AG04450 (cell line): Measurements from ENCODE around the gene RNF224. TPM values are rescaled to one million over a fixed set of nuclear protein-coding genes. Genes with fewer than 3 reads are reported as not detected.

Source experiments
- CTCF ChIA-PET: fragments of 300-600, 350-600 bp; formaldehyde crosslinking; extraction: SDS; loops from one replicate; lab custom pipeline; 2022; ENCODE audit warnings: antibody characterized with exemption, inconsistent platforms; lab: Charles Lee
- POLR2A ChIA-PET: fragments of 350-600 bp; formaldehyde crosslinking; extraction: SDS; loops from one replicate; lab custom pipeline; 2021; ENCODE audit warnings: antibody characterized with exemption, inconsistent platforms; lab: Yijun Ruan, JAX
- DNase-seq: peaks from one replicate; pipeline ENCODE4 v3.0.0-alpha.2; 2011; ENCODE audit warnings: low read depth, low spot score
- H3K27ac ChIP-seq: one replicate; pipeline ENCODE4 v1.5.1; 2012; ENCODE audit warnings: low read depth, low read length, control low read depth
- H3K27me3 ChIP-seq: one replicate; pipeline ENCODE4 v1.6.0; 2012; ENCODE audit warnings: low read length; ENCODE audit not compliant: control insufficient read depth, insufficient read depth
- H3K4me3 ChIP-seq: 2 replicates; pipeline ENCODE4 v1.5.1; 2011; ENCODE audit warnings: mild to moderate bottlenecking, low read depth, low read length, control low read depth
- H3K9me3 ChIP-seq: 2 replicates; pipeline ENCODE4 v1.5.1; 2012; ENCODE audit warnings: low read length; ENCODE audit not compliant: control insufficient read depth, insufficient read depth
- polyA plus RNA-seq: library from polyadenylated mRNA; depleted of rRNA; stranded (reverse); fragments of >200 nt; gene quantifications from 2 replicates; pipeline ENCODE4 v1.2.3, GENCODE V29; 2011
- TF ChIP-seq, protein P1 (sequence below): IDR thresholded peaks from 2 replicates; pipeline ENCODE4 v1.5.1; 2011; ENCODE audit warnings: low read depth, low read length, control low read depth, inconsistent platforms

The RNF224 gene
- polyA plus RNA-seq, 1 experiment, result not detected

DNA sequence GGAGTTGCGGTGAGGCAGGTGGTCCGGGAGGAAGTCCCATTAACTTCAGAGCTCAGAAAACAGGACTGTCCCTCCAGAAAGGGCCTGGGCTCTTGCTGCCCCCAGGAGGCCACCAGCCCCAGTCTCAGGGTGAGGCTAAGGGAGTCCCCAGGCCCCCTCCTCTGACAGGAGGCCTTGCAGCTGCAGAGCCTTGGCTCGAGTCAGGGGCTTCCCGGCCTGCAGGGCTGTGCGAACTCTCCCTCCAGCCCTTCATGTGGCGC, 20.5 kb downstream of the RNF224 start:
- ChIA-PET POLR2A (no interaction called here), CTCF (interaction anchor here (3.4 kb wide), 1 partner anchor 12 kb away, joined by 18 read pairs; no protein-coding TSS in a partner anchor)
- no peak overlapping the region for H3K4me3 ChIP-seq
- no peaks in the 10 kb centered on the region; the same call in 1 of the 2 replicates for H3K9me3 ChIP-seq
- DNase-seq, result no peak
- no peak overlapping the region for H3K27ac ChIP-seq
- H3K27me3 ChIP-seq, result no peaks in the 10 kb centered on the region
- TF ChIP-seq, protein P1, sequence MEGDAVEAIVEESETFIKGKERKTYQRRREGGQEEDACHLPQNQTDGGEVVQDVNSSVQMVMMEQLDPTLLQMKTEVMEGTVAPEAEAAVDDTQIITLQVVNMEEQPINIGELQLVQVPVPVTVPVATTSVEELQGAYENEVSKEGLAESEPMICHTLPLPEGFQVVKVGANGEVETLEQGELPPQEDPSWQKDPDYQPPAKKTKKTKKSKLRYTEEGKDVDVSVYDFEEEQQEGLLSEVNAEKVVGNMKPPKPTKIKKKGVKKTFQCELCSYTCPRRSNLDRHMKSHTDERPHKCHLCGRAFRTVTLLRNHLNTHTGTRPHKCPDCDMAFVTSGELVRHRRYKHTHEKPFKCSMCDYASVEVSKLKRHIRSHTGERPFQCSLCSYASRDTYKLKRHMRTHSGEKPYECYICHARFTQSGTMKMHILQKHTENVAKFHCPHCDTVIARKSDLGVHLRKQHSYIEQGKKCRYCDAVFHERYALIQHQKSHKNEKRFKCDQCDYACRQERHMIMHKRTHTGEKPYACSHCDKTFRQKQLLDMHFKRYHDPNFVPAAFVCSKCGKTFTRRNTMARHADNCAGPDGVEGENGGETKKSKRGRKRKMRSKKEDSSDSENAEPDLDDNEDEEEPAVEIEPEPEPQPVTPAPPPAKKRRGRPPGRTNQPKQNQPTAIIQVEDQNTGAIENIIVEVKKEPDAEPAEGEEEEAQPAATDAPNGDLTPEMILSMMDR, result no peak

DNA sequence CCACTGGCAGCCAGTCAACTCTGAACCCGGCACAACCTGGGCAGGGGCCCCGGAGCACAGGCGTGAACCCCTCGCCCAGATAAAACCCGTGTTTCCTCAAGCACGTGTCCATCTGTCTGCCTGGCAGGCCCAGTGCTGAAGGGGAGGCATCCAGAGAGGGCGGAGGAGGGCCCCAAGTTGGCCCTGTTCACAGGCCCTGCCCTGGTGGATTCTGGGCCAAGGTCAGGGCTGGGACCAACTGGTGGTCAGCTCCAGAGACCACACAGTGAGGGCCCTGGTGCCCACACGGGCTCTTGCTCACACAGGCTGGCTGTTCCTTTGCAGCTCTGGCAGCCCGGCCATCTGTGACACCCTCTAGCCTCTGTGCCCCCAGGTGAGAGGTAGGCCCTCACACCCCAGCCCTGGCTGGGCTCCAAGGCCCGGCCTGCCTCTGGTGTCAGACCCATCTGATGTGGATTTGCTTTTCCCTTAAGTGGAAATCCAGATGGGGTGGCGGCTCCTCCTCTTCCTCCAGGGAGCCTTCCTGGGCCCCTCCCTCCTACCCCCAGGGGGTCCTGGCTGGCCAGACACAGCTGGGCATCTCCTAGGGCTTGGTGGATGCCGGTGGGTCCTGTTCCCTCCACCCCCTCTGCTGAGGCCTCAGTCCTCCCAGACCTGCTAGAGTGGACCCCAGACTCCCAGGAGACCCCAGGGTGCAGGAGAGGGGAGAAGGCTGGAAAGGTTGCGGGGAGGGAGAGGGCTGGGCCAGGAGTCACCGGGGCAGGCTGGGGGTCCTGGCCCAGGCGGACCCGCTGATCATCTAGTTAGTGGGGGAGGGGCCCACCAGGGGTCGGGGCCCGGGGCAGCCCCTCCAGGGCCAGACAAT, 23.3 kb downstream of the RNF224 start:
- ChIA-PET CTCF (interaction anchor here (0.6 to 3.4 kb wide), 2 partner anchors 14 kb away, joined by 3 to 18 read pairs; no protein-coding TSS in a partner anchor), POLR2A (interaction anchor here (8.8 kb wide), 1 partner anchor 9 kb away, joined by 146 read pairs; the partner anchor contains the start of gene TUBB4B)
- TF ChIP-seq, protein P1, result no peak
- DNase-seq, result no peak
- H3K27ac ChIP-seq, result no peak overlapping the region
- H3K27me3 ChIP-seq, result no peaks in the 10 kb centered on the region
- no peaks in the 10 kb centered on the region; the same call in 1 of the 2 replicates for H3K9me3 ChIP-seq
- H3K4me3 ChIP-seq, result no peak overlapping the region

DNA sequence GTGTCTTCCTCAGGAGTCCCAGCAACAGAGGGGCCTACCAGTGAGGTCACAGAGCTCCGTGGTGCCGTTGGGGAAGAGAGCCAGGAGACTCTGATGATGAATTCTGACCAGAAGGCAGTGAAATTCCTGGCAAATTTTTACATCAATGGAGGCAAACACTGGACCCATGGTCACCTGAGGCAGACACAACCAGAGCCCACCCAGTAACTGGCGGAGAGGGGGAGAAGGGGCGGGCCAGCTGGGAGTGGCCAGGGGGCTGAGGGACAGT, 23.8 kb downstream of the RNF224 start, which contains the start of gene STPG3:
STPG3 (plus strand) TSS at position 93 of the 268 bp plus-strand sequence; CDS start at position 94, 1 bp downstream.
- Histone ChIP-seq H3K9me3 (no peaks in the 10 kb centered on the region; the same call in 1 of the 2 replicates), H3K27me3 (no peaks in the 10 kb centered on the region), H3K4me3 (no peak within 1 kb of the TSS), H3K27ac (no peak within 1 kb of the TSS)
- TF ChIP-seq, protein P1, result no peak
- no peak for DNase-seq
- CTCF ChIA-PET, result interaction anchor here (0.6 kb wide), 1 partner anchor 14 kb away, joined by 3 read pairs; no protein-coding TSS in a partner anchor
- POLR2A ChIA-PET, result interaction anchor here (8.8 kb wide), 1 partner anchor 9 kb away, joined by 146 read pairs; the partner anchor contains the start of gene TUBB4B

DNA sequence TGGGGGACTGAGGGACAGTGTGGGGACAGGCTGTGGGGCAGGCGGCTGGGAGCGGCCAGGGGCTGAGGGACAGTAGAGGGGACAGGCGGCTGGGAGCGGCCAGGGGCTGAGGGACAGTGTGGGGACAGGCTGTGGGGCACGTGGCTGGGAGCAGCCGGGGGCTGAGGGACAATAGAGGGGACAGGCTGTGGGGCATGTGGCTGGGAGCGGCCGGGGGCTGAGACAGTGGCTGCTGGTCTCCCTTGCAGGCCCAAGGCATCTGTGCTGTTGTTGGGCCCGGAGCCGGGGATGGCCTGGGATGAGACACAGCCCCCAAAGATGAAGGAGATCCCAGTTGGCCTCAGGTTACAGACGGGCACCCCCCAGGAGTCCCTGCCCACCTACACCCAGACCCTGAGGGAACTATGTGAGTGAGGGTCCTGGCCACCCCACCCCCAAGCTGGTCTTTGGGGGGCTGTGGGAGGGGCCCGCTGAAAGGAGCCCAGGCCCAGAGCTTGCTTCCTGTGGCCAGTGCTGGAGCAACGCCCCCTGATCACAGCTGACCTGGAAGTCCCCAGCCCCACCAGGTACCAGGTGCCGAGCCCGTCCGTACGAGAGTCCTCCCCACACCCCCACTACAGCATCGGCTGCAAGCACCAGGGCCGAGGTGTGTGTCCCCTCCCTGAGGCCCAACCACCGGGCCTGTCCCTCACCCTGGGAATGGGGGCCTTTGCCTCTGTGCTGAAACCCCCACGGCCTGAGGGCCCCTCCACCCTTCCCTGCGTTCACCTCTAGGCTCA, 24.4 kb downstream of the RNF224 start:
- H3K4me3 ChIP-seq, result no peak overlapping the region
- no peaks in the 10 kb centered on the region; the same call in 1 of the 2 replicates for H3K9me3 ChIP-seq
- H3K27me3 ChIP-seq, result no peaks in the 10 kb centered on the region
- TF ChIP-seq, protein P1, result no peak
- H3K27ac ChIP-seq, result no peak overlapping the region
- ChIA-PET CTCF (interaction anchor here (1.4 kb wide), 1 partner anchor 15 kb away, joined by 4 read pairs; no protein-coding TSS in a partner anchor), POLR2A (interaction anchor here (8.8 kb wide), 1 partner anchor 10 kb away, joined by 146 read pairs; the partner anchor contains the start of gene TUBB4B)
- no peak for DNase-seq
